WTC11 (cell line): ENCODE measurements around the gene NDUFC2. TPM values are rescaled to one million over a fixed set of nuclear protein-coding genes. Genes with fewer than 3 reads are reported as not detected.

Experiments
- ATAC-seq: fragments of 200-7000 bp; cut with Tn5 transposase; 2 replicates; pipeline ENCODE4 v1.10.0; 2021; ENCODE audit warnings: mild to moderate bottlenecking, moderate library complexity
- CTCF ChIA-PET: fragments of 300-600 bp; sonication (Branson Sonifier 250); formaldehyde crosslinking; loops from one replicate; lab custom pipeline; 2021; ENCODE audit warnings: antibody characterized with exemption; lab: Charles Lee
- POLR2A ChIA-PET: fragments of 350-600 bp; sonication (Branson Sonifier 250); formaldehyde crosslinking; loops from one replicate; lab custom pipeline; 2021; ENCODE audit warnings: antibody characterized with exemption; lab: Charles Lee
- DNase-seq: peaks from one replicate; pipeline ENCODE4 v3.0.0; 2021; ENCODE audit warnings: low spot score
- H3K27ac Mint-ChIP-seq: 2 replicates; pipeline ENCODE4 v1.8.0; 2021; ENCODE audit warnings: mixed read lengths
- H3K27me3 Mint-ChIP-seq: 2 replicates; pipeline ENCODE4 v1.8.0; 2021; ENCODE audit warnings: low read depth, mild to moderate bottlenecking, moderate library complexity, mixed read lengths
- H3K36me3 Mint-ChIP-seq: 2 replicates; pipeline ENCODE4 v1.8.0; 2021; ENCODE audit warnings: mixed read lengths
- H3K4me1 Mint-ChIP-seq: 2 replicates; pipeline ENCODE4 v1.8.0; 2022; ENCODE audit warnings: mixed read lengths
- H3K4me3 Mint-ChIP-seq: 2 replicates; pipeline ENCODE4 v1.8.0; 2021; ENCODE audit warnings: mild to moderate bottlenecking, moderate library complexity, mixed read lengths
- H3K9me3 Mint-ChIP-seq: 2 replicates; pipeline ENCODE4 v1.8.0; 2021; ENCODE audit warnings: mixed read lengths
- E2F1 ChIP-seq: sonication (generic); formaldehyde crosslinking; IDR thresholded peaks from 2 replicates; pipeline ENCODE4 v1.8.0; 2022; ENCODE audit warnings: mild to moderate bottlenecking, missing genetic modification reagents
- FOXK1 ChIP-seq: sonication (generic); formaldehyde crosslinking; IDR thresholded peaks from 2 replicates; pipeline ENCODE4 v1.8.0; 2022; ENCODE audit warnings: mild to moderate bottlenecking, moderate library complexity, missing genetic modification reagents
- FOXP4 ChIP-seq: sonication (generic); formaldehyde crosslinking; IDR thresholded peaks from 2 replicates; pipeline ENCODE4 v1.8.0; 2022; ENCODE audit warnings: mild to moderate bottlenecking, missing genetic modification reagents
- GRHL2 ChIP-seq: fragments of 250-450 bp; sonication (Bioruptor Pico); IDR thresholded peaks from 2 replicates; pipeline ENCODE4 v1.8.0; 2022; ENCODE audit warnings: mild to moderate bottlenecking, moderate library complexity; ENCODE audit not compliant: insufficient replicate concordance, severe bottlenecking
- HMGA2 ChIP-seq: fragments of 250-450 bp; sonication (Bioruptor Pico); IDR thresholded peaks from 2 replicates; pipeline ENCODE4 v1.4.0; 2021; ENCODE audit warnings: mild to moderate bottlenecking, moderate library complexity
- JAZF1 ChIP-seq: fragments of 250-450 bp; sonication (Bioruptor Pico); IDR thresholded peaks from 2 replicates; pipeline ENCODE4 v1.9.0; 2021; ENCODE audit warnings: moderate library complexity, mild to moderate bottlenecking, inconsistent platforms
- KAT7 ChIP-seq: sonication (generic); formaldehyde crosslinking; IDR thresholded peaks from 2 replicates; pipeline ENCODE4 v1.8.1; 2023; ENCODE audit warnings: missing genetic modification reagents, mild to moderate bottlenecking, borderline replicate concordance
- MLX ChIP-seq: sonication (generic); formaldehyde crosslinking; IDR thresholded peaks from 2 replicates; pipeline ENCODE4 v1.8.1; 2023; ENCODE audit warnings: mild to moderate bottlenecking, missing genetic modification reagents, moderate library complexity
- NFE2L1 ChIP-seq: sonication (generic); formaldehyde crosslinking; IDR thresholded peaks from 2 replicates; pipeline ENCODE4 v1.8.1; 2023; ENCODE audit warnings: missing genetic modification reagents
- TP53 ChIP-seq: sonication (generic); formaldehyde crosslinking; IDR thresholded peaks from 2 replicates; pipeline ENCODE4 v1.8.1; 2023; ENCODE audit warnings: mild to moderate bottlenecking, missing genetic modification reagents
- USF2 ChIP-seq: sonication (generic); formaldehyde crosslinking; IDR thresholded peaks from 2 replicates; pipeline ENCODE4 v1.8.1; 2023; ENCODE audit warnings: mild to moderate bottlenecking, missing genetic modification reagents, moderate library complexity
- ZBTB21 ChIP-seq: sonication (generic); formaldehyde crosslinking; IDR thresholded peaks from 2 replicates; pipeline ENCODE4 v1.8.1; 2023; ENCODE audit warnings: mild to moderate bottlenecking, missing genetic modification reagents, borderline replicate concordance
- ZBTB43 ChIP-seq: sonication (generic); formaldehyde crosslinking; IDR thresholded peaks from 2 replicates; pipeline ENCODE4 v1.8.1; 2023; ENCODE audit warnings: mild to moderate bottlenecking, missing genetic modification reagents
- ZNF121 ChIP-seq: sonication (generic); formaldehyde crosslinking; IDR thresholded peaks from 2 replicates; pipeline ENCODE4 v1.8.0; 2023; ENCODE audit warnings: missing genetic modification reagents
- ZNF219 ChIP-seq: sonication (generic); formaldehyde crosslinking; IDR thresholded peaks from 2 replicates; pipeline ENCODE4 v1.8.0; 2023; ENCODE audit warnings: missing genetic modification reagents, mild to moderate bottlenecking, borderline replicate concordance
- ZNF281 ChIP-seq: sonication (generic); formaldehyde crosslinking; IDR thresholded peaks from 2 replicates; pipeline ENCODE4 v1.8.0; 2023; ENCODE audit warnings: mild to moderate bottlenecking, missing genetic modification reagents
- ZNF425 ChIP-seq: fragments of 250-450 bp; sonication (Bioruptor Pico); conservative IDR thresholded peaks from 2 replicates; pipeline ENCODE4 v1.9.0; 2021; ENCODE audit warnings: mild to moderate bottlenecking
- ZNF671 ChIP-seq: fragments of 250-450 bp; sonication (Bioruptor Pico); IDR thresholded peaks from 2 replicates; pipeline ENCODE4 v1.8.0; 2021; ENCODE audit warnings: mild to moderate bottlenecking
- ZSCAN18 ChIP-seq: fragments of 250-450 bp; sonication (Bioruptor Pico); IDR thresholded peaks from 2 replicates; pipeline ENCODE4 v2.1.2; 2022; ENCODE audit warnings: mild to moderate bottlenecking, moderate library complexity
- total RNA-seq: library from RNA; stranded (reverse); gene quantifications from 3 replicates; pipeline ENCODE4 v1.2.3, GENCODE V29; 2021

Gene NDUFC2
- total RNA-seq, 1 experiment from 2014 or later = 215 TPM

GRCh38 chr11:78071717-78072116 is 7.9 kb downstream of the NDUFC2 start:
- H3K4me3 Mint-ChIP-seq = no peak overlapping the region
- H3K27me3 Mint-ChIP-seq = no peaks in the 10 kb centered on the region
- peaks cover 6% of the 10 kb centered on the region; the same call in 1 of the 2 replicates for H3K9me3 Mint-ChIP-seq
- H3K36me3 Mint-ChIP-seq = peaks cover 40% of the 10 kb centered on the region
- ChIA-PET CTCF (no interaction called here), POLR2A (interaction anchor here (0.7 kb wide), 1 partner anchor 15 kb away, joined by 4 read pairs; no protein-coding TSS in a partner anchor)
- TF ChIP-seq TP53 (CRISPR knock-in tag) = no peak
- no peak for TF ChIP-seq ZNF671
- TF ChIP-seq ZSCAN18 (CRISPR knock-in tag) = no peak
- no peak for TF ChIP-seq ZNF425 (CRISPR knock-in tag)
- TF ChIP-seq ZBTB43 (CRISPR knock-in tag) = no peak
- TF ChIP-seq ZNF219 = no peak
- no peak for TF ChIP-seq ZNF281 (CRISPR knock-in tag)
- TF ChIP-seq JAZF1 (CRISPR knock-in tag) = no peak
- no peak for TF ChIP-seq KAT7
- no peak for TF ChIP-seq HMGA2
- no peak for TF ChIP-seq E2F1
- no peak for TF ChIP-seq FOXP4 (CRISPR knock-in tag)
- no peak for TF ChIP-seq MLX (CRISPR knock-in tag)
- TF ChIP-seq USF2 = no peak
- no peak for TF ChIP-seq ZBTB21
- TF ChIP-seq FOXK1 = no peak
- TF ChIP-seq GRHL2 (CRISPR knock-in tag) = no peak
- TF ChIP-seq NFE2L1 = no peak
- no peak for TF ChIP-seq ZNF121 (CRISPR knock-in tag)
- no peak for ATAC-seq
- no peaks in the 10 kb centered on the region for H3K4me1 Mint-ChIP-seq
- no peak overlapping the region for H3K27ac Mint-ChIP-seq
- DNase-seq = no peak
